Spleen (tissue), 11 donors: Measurements from ENCODE around the gene WASF2. TPM values are rescaled to one million over a fixed set of nuclear protein-coding genes. Genes with fewer than 3 reads are reported as not detected.
"Not testable (repeated sequence)": the region's sequence is repeated elsewhere in the genome, so short reads cannot be mapped to it uniquely, and the experiment has no call there.

ENCODE experiments used
- DNase-seq: peaks from one replicate; pipeline ENCODE4 v3.0.0-alpha.2; 2020
- H3K27ac ChIP-seq, 8 donors: fragments of 200-600 bp; sonication (generic) in 7 of 8; 1 replicate in 4 of 8; 2 replicates in 4 of 8; pipeline versions ENCODE4 v1.5.0 to v1.8.0; 2016 to 2021; ENCODE audit warnings: inconsistent platforms in 4 of 8, mild to moderate bottlenecking in 4 of 8, moderate library complexity in 1 of 8
- H3K27me3 ChIP-seq, 7 donors: fragments of 200-600 bp; sonication (generic) in 6 of 7; replicated peaks in 1 of 7; 1 replicate in 4 of 7; 2 replicates in 3 of 7; pipeline versions ENCODE4 v1.5.0 to v1.8.0; 2016 to 2021; ENCODE audit warnings: inconsistent platforms in 3 of 7, mild to moderate bottlenecking in 1 of 7
- H3K36me3 ChIP-seq, 6 donors: fragments of 200-600 bp; sonication (generic) in 5 of 6; 1 replicate in 4 of 6; 2 replicates in 2 of 6; pipeline versions ENCODE4 v1.5.0 to v1.8.0; 2016 to 2021; ENCODE audit warnings: inconsistent platforms in 2 of 6
- H3K4me1 ChIP-seq, 6 donors: fragments of 200-600 bp; sonication (generic) in 5 of 6; 1 replicate in 3 of 6; 2 replicates in 3 of 6; pipeline versions ENCODE4 v1.5.0 to v1.8.0; 2016 to 2021; ENCODE audit warnings: inconsistent platforms in 3 of 6
- H3K4me3 ChIP-seq, 8 donors: fragments of 200-600 bp; sonication (generic) in 7 of 8; 1 replicate in 4 of 8; 2 replicates in 4 of 8; pipeline versions ENCODE4 v1.5.0 to v1.8.0; 2016 to 2021; ENCODE audit warnings: inconsistent platforms in 4 of 8, mild to moderate bottlenecking in 4 of 8, moderate library complexity in 2 of 8
- H3K9me3 ChIP-seq, 8 donors: fragments of 200-600 bp; sonication (generic) in 7 of 8; 1 replicate in 4 of 8; 2 replicates in 4 of 8; pipeline versions ENCODE4 v1.5.0 to v1.8.0; 2016 to 2021; ENCODE audit warnings: inconsistent platforms in 4 of 8
- CTCF ChIP-seq, 11 experiments: fragments of 200-600 bp in 7 of 11; fragments of 450-650 bp in 4 of 11; sonication (generic) in 4 of 11; IDR thresholded peaks in 8 of 11; conservative IDR thresholded peaks in 3 of 11; 1 replicate in 7 of 11; 2 replicates in 4 of 11; pipeline versions ENCODE4 v1.4.0 to v1.8.0; 2016 to 2021; ENCODE audit warnings: antibody characterized with exemption in 11 of 11, inconsistent platforms in 4 of 11, mild to moderate bottlenecking in 1 of 11
- POLR2A ChIP-seq, 3 donors: fragments of 450-650 bp; IDR thresholded peaks; one replicate each; pipeline ENCODE4 v1.5.1; 2017; ENCODE audit warnings: antibody characterized with exemption in 3 of 3, mild to moderate bottlenecking in 1 of 3
- POLR2AphosphoS5 ChIP-seq, 3 donors: sonication (generic); formaldehyde crosslinking; IDR thresholded peaks; one replicate each; pipeline ENCODE4 v1.5.1; 2017; ENCODE audit warnings: antibody characterized with exemption in 3 of 3
- WGBS, 5 donors: extraction: QIAGEN DNeasy Blood & Tissue Kit in 3 of 5; methylation state at CpG; one replicate each; pipeline versions ENCODE4 v1.1.5 to v1.1.7; 2013 to 2018; 5-methylcytosine and 5-hydroxymethylcytosine counted together
- intact Hi-C: fragments of 100-400 bp; cut with DNase I; formaldehyde crosslinking; loops from one replicate; pipeline ENCODE4 v1.15.0; 2023; ENCODE audit warnings: low total_unique reads
- polyA plus RNA-seq, 3 donors: library from polyadenylated mRNA; stranded (reverse); fragments of 200-250 nt; gene quantifications; one replicate each; pipeline ENCODE4 v1.2.1, GENCODE V29; 2013
- total RNA-seq, 7 donors: library from RNA; depleted of rRNA in 3 of 7; stranded (reverse); fragments of >200 nt in 3 of 7; fragmentation: NEBNext Ultra II Directional in 4 of 7; extraction: Animal tissue kit (Norgen Biotek cat#: 25700) in 4 of 7; gene quantifications; one replicate each; pipeline versions ENCODE4 v1.1.0 to v1.2.1, GENCODE V29; 2016 to 2021
- donor health status: healthy with polysubstance abuse.
- donor health status: DM: no; HTN: no; CAD: no; lungs with moderate emphysema.
- donor health status: DM: no; HTN: no; CAD: no.
- donor health status: Bipolar disorder and iron deficiency.
- donor health status: healthy.
- donor health status: DM: no; HTN: no; CAD: no.
- donor health status: DM: yes; HTN: yes; CAD: no.

The WASF2 gene
- total and polyA plus RNA-seq, 10 donors = 17.2 to 196 (median 95.6) TPM

- peak; percentile 90 for DNase-seq
- no peak overlapping the region for H3K4me3 ChIP-seq
- WGBS, 5 donors = 45 to 76% (median 60%) methylated on average over 8 to 13 of the region's 13 CpGs
These were observed 14.8 kb upstream of the WASF2 start for GRCh38 chr1:27504588-27505419.

GRCh38 chr1:27503844-27504587 lies 14.0 kb upstream of the WASF2 start:
- Histone ChIP-seq H3K27ac (peak overlapping the region; percentile 74 to 93 (median 83)), H3K36me3 (no peaks in the 10 kb centered on the region), H3K4me3 (no peak overlapping the region), H3K27me3 (no peaks in the 10 kb centered on the region), H3K9me3 (no peaks in the 10 kb centered on the region), H3K4me1 (peaks cover 5 to 34% (median 17%) of the 10 kb centered on the region in 6 donors)
- DNase-seq = no peak
- intact Hi-C loops = no loop called here
- TF ChIP-seq CTCF (IDR thresholded peaks at IDR 0.05 in 8 of 11, conservative IDR thresholded peaks at IDR 0.05 in 3 of 11) = no peak
- no peak for TF ChIP-seq POLR2A (IDR thresholded peaks at IDR 0.05)
- no peak for TF ChIP-seq POLR2AphosphoS5 (IDR thresholded peaks at IDR 0.05)
- 50 to 85% (median 68%) methylated on average over 12 of the region's 12 CpGs for WGBS, 5 donors

More at GRCh38 chr1:27504588-27505419, 14.8 kb upstream of the WASF2 start:
- Histone ChIP-seq H3K27me3 (no peaks in the 10 kb centered on the region), H3K4me1 (peaks cover 5 to 34% (median 17%) of the 10 kb centered on the region in 6 donors), H3K36me3 (no peaks in the 10 kb centered on the region), H3K27ac (peak overlapping the region; percentile 74 to 93 (median 83)), H3K9me3 (no peaks in the 10 kb centered on the region)
- intact Hi-C loops = no loop called here
- no peak for TF ChIP-seq CTCF (IDR thresholded peaks at IDR 0.05 in 8 of 11, conservative IDR thresholded peaks at IDR 0.05 in 3 of 11)
- no peak for TF ChIP-seq POLR2A (IDR thresholded peaks at IDR 0.05)
- TF ChIP-seq POLR2AphosphoS5 (IDR thresholded peaks at IDR 0.05) = peak; percentile 71 to 87 (median 83)

- Histone ChIP-seq H3K36me3 (no peaks in the 10 kb centered on the region), H3K9me3 (no peaks in the 10 kb centered on the region), H3K4me1 (peaks cover 5 to 34% (median 17%) of the 10 kb centered on the region in 6 donors), H3K27ac (peak overlapping the region in 7 of 8 donors; percentile 49 to 93 (median 83)), H3K4me3 (no peak overlapping the region), H3K27me3 (no peaks in the 10 kb centered on the region)
- no peak for TF ChIP-seq CTCF (IDR thresholded peaks at IDR 0.05 in 8 of 11, conservative IDR thresholded peaks at IDR 0.05 in 3 of 11)
- no peak for TF ChIP-seq POLR2AphosphoS5 (IDR thresholded peaks at IDR 0.05)
- TF ChIP-seq POLR2A (IDR thresholded peaks at IDR 0.05) = no peak
- no peak for DNase-seq
- WGBS, 5 donors = 92 to 100% (median 97%) methylated on average over 2 of the region's 2 CpGs
- intact Hi-C loops = no loop called here
These were observed 13.1 kb upstream of the WASF2 start for GRCh38 chr1:27503033-27503432.

GRCh38 chr1:27501159-27501558 lies 11.2 kb upstream of the WASF2 start:
- H3K27me3 ChIP-seq, H3K36me3 ChIP-seq, H3K9me3 ChIP-seq, DNase-seq, H3K27ac ChIP-seq, intact Hi-C loops, H3K4me3 ChIP-seq: not testable (repeated sequence)
- H3K4me1 ChIP-seq = peaks cover 5 to 42% (median 21%) of the 10 kb centered on the region in 6 donors
- WGBS, 5 donors = 98 to 100% (median 99%) methylated on average over 2 of the region's 2 CpGs
